Adrenal gland (tissue), 12 donors: ENCODE measurements around the gene C18orf63. TPM values are rescaled to one million over a fixed set of nuclear protein-coding genes. Genes with fewer than 3 reads are reported as not detected.

Experiments used
- DNase-seq, 7 donors: peaks; one replicate each; pipeline ENCODE4 v3.0.0-alpha.2; 2019 to 2020
- H3K27ac ChIP-seq, 5 donors: fragments of 200-600 bp; sonication (generic) in 4 of 5; 1 replicate in 3 of 5; 2 replicates in 2 of 5; pipeline versions ENCODE4 v1.5.1 to v1.8.0; 2016 to 2020; ENCODE audit warnings: mild to moderate bottlenecking in 1 of 5
- H3K27me3 ChIP-seq: fragments of 200-600 bp; 2 replicates; pipeline ENCODE4 v1.8.0; 2021
- H3K36me3 ChIP-seq, 2 donors: fragments of 200-600 bp; replicated peaks in 1 of 2; 1 replicate in 1 of 2; 2 replicates in 1 of 2; pipeline versions ENCODE4 v1.5.1 to v1.8.0; 2018 to 2022
- H3K4me1 ChIP-seq, 2 donors: fragments of 200-600 bp; replicated peaks in 1 of 2; 1 replicate in 1 of 2; 2 replicates in 1 of 2; pipeline versions ENCODE4 v1.5.1 to v1.8.0; 2018 to 2021
- H3K4me3 ChIP-seq, 4 donors: fragments of 200-600 bp; sonication (generic) in 3 of 4; one replicate each; pipeline ENCODE4 v1.5.1; 2016 to 2018
- H3K9me3 ChIP-seq, 3 donors: fragments of 200-600 bp; sonication (generic) in 1 of 3; replicated peaks in 1 of 3; 1 replicate in 2 of 3; 2 replicates in 1 of 3; pipeline versions ENCODE4 v1.5.1 to v1.8.0; 2016 to 2021
- POLR2A ChIP-seq, 2 donors: fragments of 450-650 bp; IDR thresholded peaks; one replicate each; pipeline ENCODE4 v1.6.1; 2017; ENCODE audit warnings: antibody characterized with exemption in 2 of 2, mild to moderate bottlenecking in 2 of 2, moderate library complexity in 1 of 2
- WGBS, 4 donors: extraction: QIAGEN DNeasy Blood & Tissue Kit in 2 of 4; methylation state at CpG; one replicate each; pipeline versions ENCODE4 v1.1.5 to v1.1.7; 2013 to 2017; 5-methylcytosine and 5-hydroxymethylcytosine counted together
- intact Hi-C, 2 donors: fragments of 100-400 bp; cut with DNase I; formaldehyde crosslinking; loops; one replicate each; pipeline versions ENCODE4 v1.14.1 to v1.15.0; 2022 to 2023
- polyA plus RNA-seq, 3 donors: library from polyadenylated mRNA; stranded (reverse); fragments of 200-250 nt in 2 of 3; fragments of 350-450 nt in 1 of 3; fragmentation: Illumina TruSeq in 1 of 3; extraction: RNeasy Lipid Tissue Mini Kit (QIAGEN cat#74804) in 1 of 3; gene quantifications; one replicate each; pipeline ENCODE4 v1.2.3, GENCODE V29; 2013 to 2014
- total RNA-seq, 9 donors: library from RNA; depleted of rRNA in 4 of 9; stranded (reverse); fragments of >200 nt in 4 of 9; fragments of 120-200 nt in 1 of 9; fragmentation: NEBNext Ultra II Directional in 1 of 9; extraction: Animal tissue kit (Norgen Biotek cat#: 25700) in 1 of 9; gene quantifications; one replicate each; pipeline versions ENCODE4 v1.1.0 to v1.2.4, GENCODE V29; 2013 to 2023
- TF ChIP-seq, protein P1 (sequence below), 6 experiments: fragments of 450-650 bp in 4 of 6; fragments of 200-600 bp in 2 of 6; sonication (generic) in 1 of 6; IDR thresholded peaks; 1 replicate in 5 of 6; 2 replicates in 1 of 6; pipeline versions ENCODE4 v1.5.1 to v1.8.0; 2016 to 2021; ENCODE audit warnings: antibody characterized with exemption in 6 of 6, mild to moderate bottlenecking in 2 of 6, moderate library complexity in 1 of 6
- donor health status: healthy with polysubstance abuse.
- donor health status: Bipolar disorder and iron deficiency.
- donor health status: DM: yes; HTN: yes; CAD: no.
- donor health status: DM: no; HTN: no; CAD: no.
- donor health status: DM: no; HTN: no; CAD: no.
- donor health status: DM: yes; HTN: yes; CAD: no.

Gene C18orf63
- total and polyA plus RNA-seq, 12 donors, result under 0.01 TPM; not detected in 11

DNA sequence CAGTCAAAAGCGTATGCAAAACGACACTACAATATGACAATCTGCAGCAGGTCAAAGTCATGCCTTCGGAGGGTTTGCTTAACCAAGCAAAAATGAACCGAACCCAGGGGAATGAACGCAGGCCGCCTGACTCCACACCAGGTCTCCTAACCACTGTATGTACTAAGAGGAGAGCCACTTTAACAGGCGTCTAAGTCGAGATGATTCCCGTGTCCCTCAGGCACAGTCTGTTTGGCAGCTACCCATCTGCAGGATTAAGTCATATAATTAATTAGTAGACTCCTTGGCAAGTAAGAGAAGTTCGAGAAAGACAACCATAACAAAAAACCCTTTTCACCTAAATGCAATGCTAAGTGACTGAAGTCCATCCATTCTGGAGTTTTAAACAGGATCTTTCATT is 39.0 kb upstream of the C18orf63 start:
- TF ChIP-seq, protein P1, sequence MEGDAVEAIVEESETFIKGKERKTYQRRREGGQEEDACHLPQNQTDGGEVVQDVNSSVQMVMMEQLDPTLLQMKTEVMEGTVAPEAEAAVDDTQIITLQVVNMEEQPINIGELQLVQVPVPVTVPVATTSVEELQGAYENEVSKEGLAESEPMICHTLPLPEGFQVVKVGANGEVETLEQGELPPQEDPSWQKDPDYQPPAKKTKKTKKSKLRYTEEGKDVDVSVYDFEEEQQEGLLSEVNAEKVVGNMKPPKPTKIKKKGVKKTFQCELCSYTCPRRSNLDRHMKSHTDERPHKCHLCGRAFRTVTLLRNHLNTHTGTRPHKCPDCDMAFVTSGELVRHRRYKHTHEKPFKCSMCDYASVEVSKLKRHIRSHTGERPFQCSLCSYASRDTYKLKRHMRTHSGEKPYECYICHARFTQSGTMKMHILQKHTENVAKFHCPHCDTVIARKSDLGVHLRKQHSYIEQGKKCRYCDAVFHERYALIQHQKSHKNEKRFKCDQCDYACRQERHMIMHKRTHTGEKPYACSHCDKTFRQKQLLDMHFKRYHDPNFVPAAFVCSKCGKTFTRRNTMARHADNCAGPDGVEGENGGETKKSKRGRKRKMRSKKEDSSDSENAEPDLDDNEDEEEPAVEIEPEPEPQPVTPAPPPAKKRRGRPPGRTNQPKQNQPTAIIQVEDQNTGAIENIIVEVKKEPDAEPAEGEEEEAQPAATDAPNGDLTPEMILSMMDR (IDR thresholded peaks at IDR 0.05), result no peak
- TF ChIP-seq POLR2A (IDR thresholded peaks at IDR 0.05), result no peak
- no peaks in the 10 kb centered on the region for H3K9me3 ChIP-seq
- 69 to 77% (median 74%) methylated on average over 10 of the region's 10 CpGs for WGBS, 4 donors
- H3K4me1 ChIP-seq, result peaks cover 0 to 12% of the 10 kb centered on the region in 2 donors
- no peaks in the 10 kb centered on the region for H3K36me3 ChIP-seq
- H3K4me3 ChIP-seq, result no peak overlapping the region
- no peaks in the 10 kb centered on the region for H3K27me3 ChIP-seq
- intact Hi-C loops, result no loop called here
- H3K27ac ChIP-seq, result no peak overlapping the region
- no peak for DNase-seq

DNA sequence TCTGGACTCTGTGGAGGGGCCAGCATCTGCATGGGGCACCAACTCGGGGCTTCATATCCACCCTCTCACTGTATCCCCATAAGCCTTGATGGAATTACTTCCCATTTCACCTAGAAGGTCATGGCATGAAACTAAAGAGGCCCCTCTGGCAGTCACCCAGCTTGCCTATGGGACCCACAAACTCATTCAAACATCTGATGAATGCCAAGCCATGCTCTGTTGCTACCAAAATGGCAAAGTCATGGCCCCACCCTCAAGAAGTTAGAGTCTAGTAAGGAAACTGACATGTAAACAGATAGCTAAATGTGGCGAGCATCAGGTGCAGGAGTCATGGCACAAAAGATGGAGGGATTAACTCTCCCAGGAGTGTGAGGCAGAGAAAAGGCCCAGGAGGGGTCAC is 38.3 kb upstream of the C18orf63 start:
- intact Hi-C loops, result no loop called here
- Histone ChIP-seq H3K4me3 (no peak overlapping the region), H3K27me3 (no peaks in the 10 kb centered on the region), H3K4me1 (peaks cover 0 to 18% of the 10 kb centered on the region in 2 donors), H3K27ac (peak overlapping the region in 1 of 5 donors; percentile 51), H3K9me3 (no peaks in the 10 kb centered on the region), H3K36me3 (no peaks in the 10 kb centered on the region)
- no peak for DNase-seq
- TF ChIP-seq POLR2A (IDR thresholded peaks at IDR 0.05), result no peak
- TF ChIP-seq, protein P1 (IDR thresholded peaks at IDR 0.05), result no peak
- whole genome bisulfite sequencing, 4 donors, result 79 to 100% (median 95%) methylated on average over 2 of the region's 2 CpGs

DNA sequence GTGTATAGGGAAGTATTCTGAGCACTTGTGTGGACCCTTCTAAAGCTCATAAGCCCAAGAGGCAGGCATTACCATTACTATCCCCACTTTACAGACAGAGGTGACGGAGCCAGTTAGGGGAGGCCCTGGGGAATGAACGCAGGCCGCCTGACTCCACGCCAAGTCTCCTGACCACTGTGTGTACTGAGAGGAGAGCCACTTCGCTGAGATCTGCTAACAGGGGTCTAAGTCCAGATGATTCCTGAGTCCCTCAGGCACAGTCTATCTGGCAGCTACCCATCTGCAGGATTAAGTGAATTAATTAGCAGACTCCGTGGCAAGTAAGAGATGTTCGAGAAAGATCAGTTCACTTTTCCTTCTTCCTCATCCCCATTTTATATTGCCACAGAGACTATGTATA is 37.6 kb upstream of the C18orf63 start:
- TF ChIP-seq, protein P1 (IDR thresholded peaks at IDR 0.05), result no peak
- TF ChIP-seq POLR2A (IDR thresholded peaks at IDR 0.05), result no peak
- no peak for DNase-seq
- peak overlapping the region in 1 of 5 donors; percentile 51 for H3K27ac ChIP-seq
- no peaks in the 10 kb centered on the region for H3K27me3 ChIP-seq
- peaks cover 0 to 26% of the 10 kb centered on the region in 2 donors for H3K4me1 ChIP-seq
- H3K9me3 ChIP-seq, result no peaks in the 10 kb centered on the region
- intact Hi-C loops, result no loop called here
- H3K36me3 ChIP-seq, result no peaks in the 10 kb centered on the region
- no peak overlapping the region for H3K4me3 ChIP-seq
- WGBS, 4 donors, result 81 to 84% (median 83%) methylated on average over 3 to 7 of the region's 7 CpGs

DNA sequence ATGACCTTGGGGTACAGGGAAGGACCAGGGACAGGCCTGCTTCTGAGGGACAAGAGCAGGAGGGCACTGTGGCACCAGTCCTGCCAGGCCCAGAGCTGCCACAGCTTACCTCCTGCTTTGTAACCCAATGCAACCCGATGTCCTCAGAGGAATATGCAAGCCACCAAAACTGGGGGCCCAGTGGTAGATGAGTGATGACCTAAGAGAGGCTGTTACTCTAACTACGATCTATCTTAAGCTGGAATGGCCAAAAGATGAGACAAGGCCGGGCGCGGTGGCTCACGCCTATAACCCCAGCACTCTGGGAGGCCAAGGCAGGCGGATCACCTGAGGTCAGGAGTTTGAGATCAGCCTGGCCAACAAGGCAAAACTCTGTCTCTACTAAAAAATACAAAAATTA is 36.7 kb upstream of the C18orf63 start:
- no peaks in the 10 kb centered on the region for H3K9me3 ChIP-seq
- peaks cover 0 to 29% of the 10 kb centered on the region in 2 donors for H3K4me1 ChIP-seq
- H3K27ac ChIP-seq, result peak overlapping the region in 1 of 5 donors; percentile 51
- no peaks in the 10 kb centered on the region for H3K27me3 ChIP-seq
- no peak overlapping the region for H3K4me3 ChIP-seq
- no peak for DNase-seq
- TF ChIP-seq, protein P1 (IDR thresholded peaks at IDR 0.05), result no peak
- TF ChIP-seq POLR2A (IDR thresholded peaks at IDR 0.05), result no peak
- intact Hi-C loops, result no loop called here
- no peaks in the 10 kb centered on the region for H3K36me3 ChIP-seq
- 93 to 100% (median 98%) methylated on average over 7 of the region's 7 CpGs for WGBS, 4 donors
